ENCODE results near the gene THBS2.

THBS2 gene

DNA sequence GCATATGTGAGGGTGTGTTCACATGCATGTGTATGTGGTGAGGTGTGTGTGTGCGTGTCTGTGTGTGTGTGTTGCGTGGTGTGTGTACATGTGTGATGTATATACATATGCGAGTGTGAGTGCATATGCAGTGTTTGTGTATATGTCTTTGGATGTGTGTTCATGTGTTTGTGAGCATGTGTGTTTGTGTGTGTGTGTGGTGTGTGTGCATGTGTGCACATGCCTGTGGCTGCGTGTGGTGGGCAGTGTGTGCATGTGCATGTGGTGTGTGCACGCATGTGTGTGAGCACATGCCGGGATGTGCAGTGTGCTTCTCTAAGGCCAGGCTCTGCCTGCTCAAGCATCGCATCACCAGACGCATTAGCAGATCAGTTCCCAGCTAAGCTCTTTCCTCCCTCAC is 5.7 kb downstream of the THBS2 start:
- no peak for DNase-seq

DNA sequence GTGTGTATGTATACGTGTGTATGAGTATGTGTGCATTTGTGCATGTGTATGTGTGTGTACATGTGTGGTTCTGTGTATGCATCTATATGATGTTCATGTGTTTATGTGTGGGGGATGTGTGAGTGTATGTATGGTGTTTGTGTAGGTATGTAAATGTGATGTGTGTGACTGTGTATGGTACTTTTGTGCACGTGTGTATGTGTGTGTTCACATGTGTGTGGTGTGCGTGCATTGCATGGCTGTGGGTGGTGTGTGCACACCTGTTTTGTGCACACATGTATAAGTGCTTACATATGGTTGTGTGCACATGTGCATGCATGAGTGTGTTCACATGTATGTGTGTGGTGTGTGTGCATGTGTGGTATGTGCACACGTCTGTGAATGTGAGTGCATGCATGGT is 6.2 kb downstream of the THBS2 start:
- DNase-seq, result no peak

DNA sequence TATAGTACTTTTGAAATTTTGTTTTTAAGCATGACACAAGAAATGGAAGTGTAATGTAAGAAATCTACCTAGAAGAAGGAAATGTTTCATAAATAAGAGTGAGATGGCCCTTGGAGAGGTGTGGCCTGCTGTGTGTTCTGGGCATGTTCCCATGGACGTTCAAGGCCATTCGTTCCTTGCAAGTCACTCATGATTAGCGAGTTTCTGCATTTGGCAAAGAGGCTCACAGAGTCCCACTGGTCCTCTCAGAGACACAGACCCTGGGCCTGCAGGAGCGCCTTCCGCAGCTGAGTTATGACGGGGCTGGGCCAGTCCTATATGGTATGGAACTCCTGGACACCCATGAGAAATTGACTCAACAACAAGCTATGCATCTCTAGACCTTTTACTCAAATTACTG is 7.2 kb downstream of the THBS2 start:
- DNase-seq, result no peak

DNA sequence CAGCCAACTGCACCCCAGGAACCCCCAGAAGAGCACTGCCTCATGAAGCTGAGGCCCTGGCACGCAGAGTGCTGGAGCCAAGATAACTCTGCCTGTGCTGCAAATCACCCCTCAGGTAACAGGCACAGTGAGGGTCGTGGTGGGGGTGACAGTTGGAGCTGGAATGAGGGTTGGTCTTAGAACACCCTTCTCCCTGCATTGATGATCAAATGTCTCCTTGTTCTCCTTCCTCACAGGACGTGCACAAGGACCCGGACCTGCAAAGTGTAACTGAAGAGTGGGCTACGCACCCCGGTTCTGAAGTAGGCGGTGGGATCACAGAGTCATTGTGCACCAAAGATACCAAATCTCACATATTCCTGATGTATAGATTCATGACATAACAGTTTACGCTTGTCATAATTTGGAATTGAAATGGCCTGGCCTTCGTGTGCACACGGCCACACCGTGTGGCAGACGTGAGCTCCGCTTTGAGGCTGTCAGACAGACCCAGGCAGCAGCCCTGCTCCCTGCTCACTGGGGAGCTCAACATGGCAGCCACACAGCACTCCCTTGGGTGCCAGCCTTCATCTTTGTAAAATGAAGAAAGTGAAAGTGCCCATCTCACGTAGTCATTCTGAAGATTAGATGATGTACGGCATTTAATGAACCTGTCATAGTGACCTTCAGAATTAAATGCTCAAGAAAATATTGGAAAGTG is 8.8 kb downstream of the THBS2 start:
- no peak for DNase-seq

DNA sequence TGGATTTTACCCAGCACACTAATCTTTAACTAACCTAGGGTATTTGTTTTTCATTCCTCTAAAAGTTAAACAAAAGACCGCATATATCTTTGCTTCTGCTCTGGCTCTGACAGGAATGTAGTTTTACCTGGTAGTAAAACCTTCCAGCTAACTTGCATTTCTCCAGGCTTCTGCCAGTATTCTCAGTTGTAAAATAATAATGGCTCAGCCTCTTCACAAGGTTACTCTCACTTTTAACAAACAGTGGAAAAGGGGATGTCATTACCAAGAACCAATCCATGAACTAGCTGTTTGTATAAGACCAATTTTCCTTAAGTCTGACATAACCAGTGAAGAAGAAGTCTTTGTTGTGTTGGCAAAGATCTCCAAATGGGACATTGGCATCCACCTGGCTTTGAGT is 10.0 kb downstream of the THBS2 start:
- DNase-seq, result no peak

DNA sequence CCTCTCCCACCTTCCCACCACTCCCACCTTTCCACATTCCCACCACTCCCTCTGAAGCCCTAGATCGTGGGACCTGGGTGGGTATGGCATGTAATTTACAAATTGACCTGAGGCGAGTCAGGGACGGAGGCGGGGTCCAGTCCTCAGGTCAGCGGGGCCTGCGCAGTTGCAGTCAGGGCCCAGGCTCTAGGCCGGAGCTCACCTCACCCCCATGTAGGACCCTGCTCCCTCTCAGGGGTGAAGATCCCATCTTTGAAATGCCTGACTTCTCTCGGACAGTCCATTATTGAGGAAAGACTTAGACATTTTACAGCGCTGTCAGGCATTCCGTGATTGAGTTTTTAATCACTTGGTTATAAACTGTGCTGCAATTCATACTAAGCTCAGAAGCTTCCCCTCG is 10.5 kb downstream of the THBS2 start:
- DNase-seq, result no peak

DNA sequence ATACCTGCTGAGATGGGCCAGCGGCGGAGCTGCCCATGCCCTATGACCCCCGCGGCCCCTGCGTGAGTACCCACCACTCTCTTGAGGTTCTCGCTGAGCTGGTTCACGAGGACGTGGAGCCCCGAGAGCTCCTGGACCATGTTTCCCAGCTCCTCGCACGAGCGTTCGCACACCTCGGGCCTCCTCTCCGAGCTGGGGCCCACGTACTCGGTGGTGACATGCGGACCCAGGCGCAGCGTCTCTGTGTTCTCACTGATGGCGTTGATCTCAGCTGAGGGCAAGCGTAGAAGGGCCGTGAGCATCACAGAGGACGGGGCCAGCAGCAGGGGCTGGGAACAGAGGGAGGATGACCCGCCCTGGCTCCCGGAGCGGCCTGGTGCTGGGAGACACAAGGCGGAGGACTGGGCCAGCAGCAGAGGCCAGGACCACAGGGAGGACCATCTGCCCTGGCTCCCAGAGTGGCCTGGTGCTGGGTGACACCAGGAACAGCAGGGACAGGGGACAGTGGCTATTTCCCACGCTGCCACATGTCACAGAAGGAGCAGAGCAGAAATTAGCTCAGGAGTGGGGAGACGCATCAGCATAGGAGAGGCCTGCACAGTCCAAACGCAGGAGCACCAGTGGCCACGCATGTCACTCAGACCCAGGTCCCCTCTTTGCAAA is 11.8 kb downstream of the THBS2 start:
- DNase-seq, result no peak

DNA sequence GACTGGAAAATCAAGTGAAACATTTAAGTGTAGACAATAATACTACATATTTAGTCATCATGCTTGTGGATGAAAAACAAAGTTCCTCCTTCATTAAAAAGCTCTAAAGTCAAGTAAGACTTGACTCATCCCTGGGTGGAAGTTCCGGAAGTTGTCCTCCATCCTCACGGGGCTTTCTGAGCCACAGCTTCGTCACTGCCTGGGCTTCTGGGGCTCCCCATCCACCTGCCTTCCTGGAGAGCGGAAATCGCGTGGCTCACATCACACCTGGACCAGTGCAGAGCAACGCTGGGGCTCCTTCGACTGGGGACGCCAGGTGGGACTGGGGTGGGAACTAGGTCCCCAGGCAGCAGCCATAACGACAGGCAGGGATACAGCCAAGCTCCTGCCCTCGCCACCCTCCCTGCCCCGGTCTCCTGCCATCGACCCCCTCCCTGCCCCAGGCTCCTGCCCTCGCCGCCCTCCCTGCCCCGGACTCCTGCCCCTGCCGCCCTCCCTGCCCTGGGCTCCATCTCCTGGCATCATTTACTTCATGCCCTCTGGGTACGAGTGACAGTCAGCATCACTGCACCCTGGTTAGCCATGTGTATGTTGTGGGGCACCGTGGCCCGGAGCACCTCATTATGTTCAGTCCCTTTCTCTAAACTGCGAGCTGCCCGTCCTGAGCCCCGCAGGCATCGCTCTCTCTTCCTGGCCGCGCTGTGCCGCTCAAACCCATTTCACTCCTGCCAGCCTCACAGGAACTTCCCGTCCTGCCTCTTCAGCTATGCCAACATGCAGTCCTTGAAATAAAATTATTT is 12.9 kb downstream of the THBS2 start:
- no peak for DNase-seq

DNA sequence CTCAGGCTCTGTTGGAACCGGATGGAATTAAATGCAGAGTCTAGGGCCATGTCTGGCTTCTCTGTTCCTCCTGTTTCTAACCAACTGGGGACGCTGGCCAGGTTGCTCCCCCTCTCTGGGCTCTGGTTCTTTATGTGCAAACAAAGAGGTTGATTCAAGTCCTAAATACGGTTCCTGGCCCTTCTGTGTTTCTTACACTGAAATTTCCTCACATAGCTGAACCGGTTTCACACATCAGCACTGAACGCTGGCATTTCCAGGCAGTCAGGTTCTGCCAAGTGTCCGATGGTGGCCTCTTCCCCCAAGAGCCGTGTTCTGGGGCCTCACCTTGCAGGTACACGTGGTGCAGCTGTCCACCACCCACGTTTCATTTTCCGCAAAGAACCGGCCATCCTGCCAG is 13.5 kb downstream of the THBS2 start:
- DNase-seq, result no peak

DNA sequence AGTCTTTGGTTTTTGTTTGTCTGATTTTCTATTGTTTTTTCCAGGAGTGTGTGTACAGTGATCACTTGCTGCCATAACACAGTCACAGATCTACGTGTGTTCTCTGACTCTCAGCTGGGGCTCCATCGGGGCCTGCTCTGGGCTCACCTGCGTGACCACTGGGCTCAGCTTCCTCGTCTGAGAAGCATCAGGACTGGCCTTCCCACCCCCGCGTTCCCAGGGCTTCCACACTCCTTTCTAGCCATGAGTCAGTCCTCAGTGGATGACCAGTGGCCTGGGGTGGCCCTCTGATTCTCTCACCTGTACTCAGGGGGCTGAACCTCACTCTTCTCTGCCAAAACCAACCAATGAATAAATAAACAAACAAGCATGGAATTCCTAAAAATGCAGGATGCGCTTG is 14.5 kb downstream of the THBS2 start:
- DNase-seq, result no peak

DNA sequence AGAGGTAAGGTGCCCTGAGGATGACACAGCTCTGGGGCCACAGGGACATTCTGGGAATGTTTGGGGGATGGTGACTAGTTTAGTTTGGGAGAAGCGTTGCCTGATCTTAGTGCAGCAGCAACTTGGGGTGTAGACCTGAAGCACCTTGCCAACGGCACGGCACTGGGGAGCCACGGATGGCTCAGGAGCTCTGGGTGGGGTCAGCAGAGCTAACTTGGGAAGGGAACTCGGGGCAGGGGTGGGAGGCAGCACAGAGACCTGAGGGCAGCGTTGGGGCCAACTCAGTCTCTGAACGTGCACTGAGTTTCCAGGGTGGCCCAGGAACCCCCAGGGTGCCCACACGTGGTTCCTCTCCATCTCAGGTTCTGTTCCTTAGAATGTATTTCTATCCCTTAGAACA is 14.9 kb downstream of the THBS2 start:
- DNase-seq, result no peak

DNA sequence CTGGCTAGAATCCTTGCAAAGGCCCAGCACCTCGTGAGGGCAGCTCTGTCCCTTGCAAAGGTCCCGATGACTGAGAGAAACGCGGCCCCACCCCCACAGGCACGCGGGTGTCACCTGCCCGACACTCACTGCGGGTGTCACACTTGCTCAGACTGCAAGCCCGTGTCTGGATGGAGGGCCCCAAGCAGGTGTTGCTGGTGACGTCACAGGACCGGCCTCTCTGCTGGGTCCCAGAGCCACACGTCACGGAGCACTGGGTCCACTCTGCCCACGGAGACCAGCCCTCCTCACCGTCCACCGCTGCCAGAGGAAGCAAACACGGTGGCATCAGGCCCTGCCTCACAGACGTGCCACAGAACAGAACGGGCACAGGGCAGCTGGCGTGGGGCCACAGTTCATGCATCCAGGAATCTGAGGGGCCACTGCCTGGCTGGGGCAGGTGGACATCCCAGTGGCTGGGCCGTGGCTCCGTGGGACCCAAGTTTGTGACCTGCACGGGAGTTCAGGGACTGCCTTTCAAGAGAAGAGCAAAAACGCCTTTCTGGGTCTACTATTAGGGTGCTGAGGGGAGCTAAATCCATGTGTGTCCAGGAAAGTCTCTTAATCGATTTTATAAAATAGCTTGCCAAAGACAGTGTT is 16.0 kb downstream of the THBS2 start:
- DNase-seq, result no peak

DNA sequence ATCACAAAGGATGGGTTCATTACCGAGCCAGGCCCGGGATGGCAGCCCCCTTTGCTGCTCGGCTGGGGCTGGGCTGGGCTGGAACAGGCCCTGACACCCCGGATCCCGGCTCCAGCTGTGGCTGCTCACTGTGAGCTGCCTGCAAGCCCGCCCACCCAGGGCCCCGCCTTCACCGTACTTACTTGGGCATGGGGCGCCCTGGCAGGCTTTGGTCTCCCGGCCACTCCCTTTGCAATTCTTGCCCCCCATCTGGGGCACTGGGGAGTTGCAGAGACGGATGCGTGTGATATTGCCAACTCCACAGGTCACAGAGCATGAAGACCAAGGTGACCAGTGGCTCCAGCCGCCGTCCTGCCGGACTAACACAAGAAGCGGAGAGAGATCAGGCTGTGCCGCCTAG is 16.7 kb downstream of the THBS2 start:
- no peak for DNase-seq

DNA sequence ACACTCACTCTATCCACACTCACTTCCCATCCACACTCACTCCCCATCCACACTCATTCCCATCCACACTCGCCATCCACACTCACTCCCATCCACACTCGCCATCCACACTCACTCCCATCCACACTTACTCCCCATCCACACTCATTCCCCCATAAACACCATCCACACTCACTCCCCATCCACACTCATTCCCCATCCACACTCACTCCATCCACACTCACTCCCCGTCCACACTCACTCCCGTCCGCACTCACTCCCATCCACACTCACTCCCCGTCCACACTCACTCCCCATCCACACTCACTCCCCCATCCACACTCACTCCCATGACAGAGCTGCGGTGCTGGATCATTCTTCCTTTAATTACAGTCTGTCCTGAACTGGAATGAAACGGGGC is 17.1 kb downstream of the THBS2 start:
- DNase-seq, result no peak

DNA sequence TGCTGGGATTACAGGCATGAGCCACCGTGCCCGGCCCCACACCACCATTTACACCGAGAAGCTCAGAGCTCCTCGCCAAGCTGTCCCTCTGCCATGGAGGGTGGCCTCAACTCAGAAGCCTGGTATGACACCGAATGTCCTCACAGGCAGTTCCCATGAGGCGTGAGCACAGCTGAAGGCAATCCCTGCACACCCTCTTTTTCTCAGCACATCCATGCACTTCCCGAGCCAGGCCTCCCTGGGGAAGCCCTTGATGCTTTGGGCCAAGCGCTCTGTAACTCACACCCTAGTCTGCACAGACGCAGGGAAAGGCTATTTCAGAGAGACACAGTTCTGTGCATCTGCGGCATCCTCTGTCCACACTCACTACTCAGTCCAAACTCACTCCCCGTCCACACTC is 18.4 kb downstream of the THBS2 start:
- no peak for DNase-seq

DNA sequence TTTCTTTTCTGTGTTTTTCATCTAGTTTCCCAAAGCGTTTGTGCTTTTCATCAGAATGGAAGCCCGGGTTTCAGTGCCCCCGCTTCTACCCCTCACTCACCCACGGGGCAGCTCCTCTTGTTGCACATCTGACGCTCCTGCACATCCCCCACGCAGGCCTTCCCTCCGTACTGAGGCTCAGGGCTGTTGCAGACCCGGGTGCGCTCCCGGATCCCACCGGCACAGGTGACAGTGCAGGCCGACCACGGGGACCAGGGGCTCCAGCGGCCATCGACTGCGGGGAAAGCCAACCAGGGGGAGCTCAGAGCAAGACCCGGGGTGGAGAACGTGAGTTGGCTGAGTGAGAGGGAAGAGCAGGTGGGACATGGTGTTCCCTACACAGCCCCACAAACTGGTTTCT is 19.0 kb downstream of the THBS2 start:
- DNase-seq, result no peak

DNA sequence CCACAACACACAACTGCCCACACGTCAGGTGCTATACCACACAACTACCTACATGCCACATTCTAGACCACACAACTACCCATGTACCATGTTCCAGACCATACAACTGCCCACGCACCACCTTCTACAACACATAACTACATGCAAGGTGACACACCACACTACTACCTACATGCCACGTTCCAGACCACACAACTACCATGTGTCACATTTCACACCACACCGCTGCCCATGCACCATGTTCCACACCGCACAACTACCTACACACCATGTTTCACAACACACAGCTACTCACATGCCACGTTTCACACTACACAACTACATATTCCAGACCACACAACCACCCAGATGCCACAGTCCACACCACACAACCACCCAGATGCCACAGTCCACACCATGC is 19.8 kb downstream of the THBS2 start:
- no peak for DNase-seq

DNA sequence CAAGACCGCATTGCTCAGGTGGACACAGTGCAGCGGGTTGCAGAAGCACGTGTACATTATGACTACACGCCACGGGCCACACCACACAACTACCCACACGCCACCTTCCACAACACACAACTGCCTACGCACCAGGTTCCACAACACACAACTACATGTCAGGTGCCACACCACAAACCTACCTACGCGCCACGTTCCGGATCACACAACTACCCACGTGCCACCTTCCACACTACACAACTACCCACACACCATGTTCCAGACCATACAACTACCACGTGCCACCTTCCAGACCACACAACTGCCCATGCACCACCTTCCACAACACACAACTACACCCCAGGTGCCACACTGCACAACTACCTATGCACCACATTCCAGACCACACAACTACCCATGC is 20.5 kb downstream of the THBS2 start:
- no peak for DNase-seq

DNA sequence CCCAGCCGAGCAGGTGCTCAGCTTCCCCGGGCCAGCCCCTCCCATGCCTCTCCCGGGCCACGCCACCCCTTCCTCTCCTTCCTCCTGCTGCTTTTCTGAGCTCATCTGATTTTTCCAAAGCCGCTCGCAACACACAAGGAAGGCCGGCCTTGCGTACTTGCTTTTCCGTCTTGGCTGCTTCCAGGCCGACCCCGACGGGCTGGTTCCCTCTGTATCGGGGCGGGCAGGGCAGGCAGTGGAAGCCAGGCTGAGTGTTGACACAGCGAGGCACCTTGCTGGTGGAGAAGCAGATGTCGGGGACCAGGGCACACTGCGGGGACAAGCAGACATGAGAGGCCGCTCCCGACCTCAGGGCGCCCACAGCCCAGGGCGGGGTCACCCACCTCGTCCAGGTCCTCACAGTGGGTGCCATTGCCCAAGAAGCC is 21.1 kb downstream of the THBS2 start:
- DNase-seq, result no peak

DNA sequence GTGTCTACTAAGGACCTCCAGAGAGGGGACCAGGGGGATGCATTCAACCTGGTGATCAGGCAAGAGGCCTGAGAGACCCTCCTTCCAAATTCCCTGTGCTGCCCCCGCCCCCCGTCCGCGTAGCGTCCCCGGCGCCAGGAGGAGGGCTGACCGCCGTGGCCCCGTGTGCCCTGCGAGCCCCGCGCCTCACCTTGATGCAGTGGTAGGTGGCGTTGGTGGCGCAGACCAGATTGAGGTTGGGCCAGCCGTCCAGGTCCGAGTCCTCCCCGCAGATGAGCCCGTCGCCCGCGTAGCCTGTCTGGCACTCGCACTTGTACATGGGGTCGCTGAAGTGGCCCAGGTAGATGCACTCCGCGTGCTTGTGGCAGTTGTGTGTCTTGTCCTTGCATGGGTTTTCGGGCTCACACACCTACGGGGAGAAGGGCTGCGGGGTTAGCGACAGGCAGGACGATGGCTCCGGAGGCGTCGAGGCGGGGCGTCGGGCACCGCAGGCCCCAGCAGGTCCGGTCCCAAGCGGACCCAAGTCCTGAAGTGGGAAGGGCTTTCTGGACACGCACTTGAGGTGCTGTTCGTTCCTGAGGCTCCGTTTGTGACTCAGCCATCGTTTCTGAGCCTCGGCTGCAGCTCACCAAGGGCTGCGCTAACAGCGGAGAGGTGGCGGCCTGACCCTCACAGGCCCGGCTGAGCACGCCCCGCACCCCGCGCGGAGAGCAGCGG is 21.7 kb downstream of the THBS2 start:
- no peak for DNase-seq

DNA sequence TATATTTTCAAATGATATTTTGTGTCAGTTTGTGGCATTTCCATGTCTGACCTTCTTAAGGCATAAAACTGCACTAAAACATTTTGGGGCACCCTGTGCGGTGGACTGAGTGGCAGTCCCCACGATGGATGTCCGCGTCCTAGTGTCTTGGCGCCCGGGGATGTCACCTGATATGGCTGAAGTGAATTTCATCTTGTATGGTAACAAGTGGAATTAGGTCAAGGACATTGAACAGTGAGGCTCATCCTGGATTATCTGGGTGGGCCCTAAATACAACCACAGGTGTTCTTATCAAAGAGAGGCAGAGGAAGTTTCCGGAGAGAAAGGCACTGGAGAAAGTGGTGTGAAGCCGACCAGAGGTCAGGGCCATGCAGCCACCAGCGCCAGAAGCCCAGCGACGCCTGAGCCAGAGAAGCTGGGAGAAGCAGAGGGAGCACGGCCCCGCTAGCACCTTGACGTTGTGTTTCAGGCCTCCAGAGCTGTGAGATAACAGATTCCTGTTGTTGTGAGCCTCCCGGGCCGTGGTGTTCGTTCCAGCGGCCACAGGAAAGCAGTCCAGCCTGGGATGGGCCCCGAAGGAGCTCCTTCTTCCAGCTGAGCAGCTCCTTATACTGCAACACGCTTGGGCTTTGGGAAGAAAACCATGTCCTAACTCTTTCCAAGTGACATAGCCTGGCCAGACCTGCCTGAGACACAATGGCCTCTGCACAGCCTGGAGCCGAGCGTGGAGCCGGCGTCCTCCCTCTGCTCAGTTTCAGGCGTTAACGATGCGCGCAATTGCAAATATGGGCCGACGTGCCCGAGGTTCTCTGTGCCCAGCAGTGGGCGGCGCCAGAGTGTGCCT is 22.5 kb downstream of the THBS2 start:
- no peak for DNase-seq

DNA sequence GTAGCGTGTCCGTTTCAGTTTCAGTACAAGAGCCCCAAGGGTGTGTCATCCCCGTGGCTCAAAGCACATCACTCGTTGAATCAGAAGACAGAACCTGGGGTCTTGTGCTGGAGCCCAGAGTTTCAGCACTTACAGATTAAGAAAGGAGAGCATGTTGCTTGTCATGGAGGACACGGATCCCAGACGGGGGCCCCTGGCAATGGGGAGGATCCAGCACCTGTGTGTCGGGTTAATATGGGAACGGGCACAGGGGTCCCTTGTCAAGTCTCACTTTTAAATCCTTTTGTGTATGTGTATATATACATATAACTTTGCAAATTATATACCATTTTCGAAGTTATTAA is 23.4 kb downstream of the THBS2 start:
- no peak for DNase-seq

Data from GF-D8 (cell line).